H1 (cell line): ENCODE results near the gene ARHGAP24. TPM values are rescaled to one million over a fixed set of nuclear protein-coding genes. Genes with fewer than 3 reads are reported as not detected.

ENCODE experiments used
- CTCF ChIA-PET: fragments of 300-600 bp; sonication (Branson Sonifier 250); formaldehyde crosslinking; loops from one replicate; lab custom pipeline; 2021; ENCODE audit not compliant: partially characterized antibody; lab: Charles Lee
- POLR2A ChIA-PET: fragments of 300-600 bp; sonication (Branson Sonifier 250); formaldehyde crosslinking; loops from one replicate; lab custom pipeline; 2021; ENCODE audit warnings: inconsistent platforms; ENCODE audit not compliant: partially characterized antibody; lab: Charles Lee
- DNase-seq, 2 experiments: peaks; one replicate each; pipeline versions ENCODE4 v3.0.0 to v3.0.0-alpha.2; 2010 to 2022; ENCODE audit warnings: low spot score in 2 of 2, low read depth in 1 of 2, mixed read lengths in 1 of 2
- FAIRE-seq: peaks from 2 replicates; lab custom pipeline; 2011; peaks lifted over from hg19 to GRCh38; lab: Jason Lieb, UNC
- H2AFZ ChIP-seq: 2 replicates; pipeline ENCODE4 v1.8.1; 2012; ENCODE audit warnings: low read length, inconsistent platforms
- H2AK5ac ChIP-seq: 2 replicates; pipeline ENCODE4 v1.6.1; 2013; ENCODE audit warnings: low read depth, low read length
- H2BK120ac ChIP-seq: replicated peaks from 2 replicates; pipeline ENCODE3; 2013; ENCODE audit warnings: low read depth, low read length, inconsistent platforms
- H2BK12ac ChIP-seq: 2 replicates; pipeline ENCODE4 v1.6.1; 2013; ENCODE audit warnings: low read depth, low read length
- H2BK15ac ChIP-seq: 2 replicates; pipeline ENCODE4 v1.6.1; 2013; ENCODE audit warnings: low read length
- H2BK20ac ChIP-seq: 2 replicates; pipeline ENCODE4 v1.6.1; 2013; ENCODE audit warnings: low read length
- H2BK5ac ChIP-seq: 2 replicates; pipeline ENCODE4 v1.6.1; 2013; ENCODE audit warnings: low read depth, low read length
- H3K14ac ChIP-seq: 2 replicates; pipeline ENCODE4 v1.6.1; 2013; ENCODE audit warnings: inconsistent platforms; ENCODE audit not compliant: insufficient read length
- H3K18ac ChIP-seq: 2 replicates; pipeline ENCODE4 v1.6.1; 2013; ENCODE audit warnings: low read length; ENCODE audit errors: extremely low read depth
- H3K23ac ChIP-seq: 2 replicates; pipeline ENCODE4 v1.6.1; 2013; ENCODE audit warnings: inconsistent platforms; ENCODE audit not compliant: insufficient read length
- H3K23me2 ChIP-seq: 2 replicates; pipeline ENCODE4 v1.6.1; 2013; ENCODE audit warnings: low read depth, low read length
- H3K27ac ChIP-seq: 2 replicates; pipeline ENCODE4 v1.6.1; 2011; ENCODE audit warnings: low read depth, low read length, inconsistent platforms
- H3K27me3 ChIP-seq, 4 experiments: replicated peaks in 1 of 4; 1 replicate in 1 of 4; 2 replicates in 3 of 4; pipeline versions ENCODE4 v1.6.1 to v1.8.1; 2011 to 2013; ENCODE audit warnings: low read length in 3 of 4, mild to moderate bottlenecking in 3 of 4, inconsistent platforms in 2 of 4, mixed read lengths in 2 of 4, moderate library complexity in 1 of 4; ENCODE audit not compliant: control insufficient read depth in 3 of 4, insufficient read depth in 3 of 4; ENCODE audit errors: extremely low read depth in 1 of 4
- H3K36me3 ChIP-seq, 4 experiments: 2 replicates each; pipeline versions ENCODE4 v1.6.1 to v1.8.1; 2011 to 2013; ENCODE audit warnings: mild to moderate bottlenecking in 4 of 4, low read length in 3 of 4, moderate library complexity in 2 of 4, control low read depth in 1 of 4, inconsistent platforms in 1 of 4; ENCODE audit not compliant: insufficient read depth in 4 of 4, control insufficient read depth in 2 of 4
- H3K4ac ChIP-seq: replicated peaks from 2 replicates; pipeline ENCODE3; 2013; ENCODE audit warnings: low read length, low read depth, mixed read lengths, inconsistent platforms; ENCODE audit not compliant: insufficient read length
- H3K4me1 ChIP-seq, 4 experiments: replicated peaks in 1 of 4; 1 replicate in 1 of 4; 2 replicates in 3 of 4; pipeline versions ENCODE4 v1.6.1 to v1.8.1; 2011 to 2013; ENCODE audit warnings: low read length in 3 of 4, inconsistent platforms in 2 of 4, mixed read lengths in 1 of 4; ENCODE audit not compliant: insufficient read depth in 4 of 4, control insufficient read depth in 3 of 4
- H3K4me2 ChIP-seq, 2 experiments: 2 replicates each; pipeline versions ENCODE4 v1.6.1 to v1.8.1; 2011 to 2013; ENCODE audit warnings: low read depth in 2 of 2, low read length in 2 of 2, control low read depth in 1 of 2, inconsistent platforms in 1 of 2, mild to moderate bottlenecking in 1 of 2; ENCODE audit not compliant: insufficient read depth in 1 of 2
- H3K4me3 ChIP-seq, 4 experiments: fragments of 200-600, 300-600 bp in 1 of 4; sonication (generic), shearing (Covaris generic), sonication (Bioruptor Twin) in 1 of 4; 2 replicates each; pipeline versions ENCODE4 v1.5.1 to v1.8.1; 2011 to 2016; ENCODE audit warnings: low read length in 4 of 4, low read depth in 3 of 4, control low read depth in 2 of 4, inconsistent platforms in 2 of 4, mild to moderate bottlenecking in 2 of 4, mixed read lengths in 1 of 4, moderate library complexity in 1 of 4; ENCODE audit not compliant: insufficient read depth in 2 of 4; ENCODE audit errors: extremely low read depth in 1 of 4
- H3K56ac ChIP-seq: replicated peaks from 2 replicates; pipeline ENCODE3; 2013; ENCODE audit warnings: low read depth, mild to moderate bottlenecking, mixed read lengths, low read length, inconsistent platforms; ENCODE audit not compliant: insufficient read length
- H3K79me1 ChIP-seq: 2 replicates; pipeline ENCODE4 v1.6.1; 2013; ENCODE audit warnings: low read depth, low read length, control low read depth
- H3K79me2 ChIP-seq, 2 experiments: 2 replicates each; pipeline versions ENCODE4 v1.6.1 to v1.8.1; 2012 to 2013; ENCODE audit warnings: low read length in 2 of 2, mild to moderate bottlenecking in 2 of 2, inconsistent platforms in 1 of 2; ENCODE audit not compliant: insufficient read depth in 2 of 2, control insufficient read depth in 1 of 2
- H3K9ac ChIP-seq, 4 experiments: replicated peaks in 1 of 4; 1 replicate in 1 of 4; 2 replicates in 3 of 4; pipeline versions ENCODE4 v1.6.1 to v1.8.1; 2011 to 2013; ENCODE audit warnings: low read depth in 3 of 4, low read length in 3 of 4, control low read depth in 2 of 4, mild to moderate bottlenecking in 2 of 4, moderate library complexity in 2 of 4, inconsistent platforms in 1 of 4; ENCODE audit errors: extremely low read depth in 1 of 4
- H3K9me3 ChIP-seq, 2 experiments: 2 replicates each; pipeline versions ENCODE4 v1.6.1 to v1.8.1; 2012 to 2013; ENCODE audit warnings: mild to moderate bottlenecking in 2 of 2, moderate library complexity in 2 of 2, control low read depth in 1 of 2, inconsistent platforms in 1 of 2, low read depth in 1 of 2, low read length in 1 of 2, mixed read lengths in 1 of 2; ENCODE audit not compliant: insufficient read depth in 2 of 2
- H4K20me1 ChIP-seq, 2 experiments: replicated peaks in 1 of 2; 2 replicates each; pipeline versions ENCODE3 to v1.8.1; 2011 to 2013; ENCODE audit warnings: inconsistent platforms in 2 of 2, low read length in 2 of 2, mild to moderate bottlenecking in 1 of 2; ENCODE audit not compliant: insufficient read depth in 2 of 2, control insufficient read depth in 1 of 2
- H4K5ac ChIP-seq: 2 replicates; pipeline ENCODE4 v1.6.1; 2013; ENCODE audit warnings: low read length, low read depth, mixed read lengths, inconsistent platforms; ENCODE audit not compliant: insufficient read length
- H4K8ac ChIP-seq: 2 replicates; pipeline ENCODE4 v1.8.0; 2013; ENCODE audit warnings: mild to moderate bottlenecking, moderate library complexity, low read length, inconsistent platforms; ENCODE audit not compliant: insufficient read depth; ENCODE audit errors: extremely low read depth
- H4K91ac ChIP-seq: replicated peaks from 2 replicates; pipeline ENCODE3; 2013; ENCODE audit warnings: low read length, mixed read lengths, inconsistent platforms; ENCODE audit not compliant: insufficient read length
- ATF2 ChIP-seq: IDR thresholded peaks from 2 replicates; pipeline ENCODE4 v1.6.1; 2012; ENCODE audit warnings: low read length, inconsistent platforms
- CHD2 ChIP-seq: IDR thresholded peaks from 2 replicates; pipeline ENCODE4 v1.6.1; 2012; ENCODE audit warnings: low read length, improper control_type of control experiment
- GTF2F1 ChIP-seq: IDR thresholded peaks from 2 replicates; pipeline ENCODE4 v1.6.1; 2012; ENCODE audit warnings: low read depth, low read length, improper control_type of control experiment, borderline replicate concordance
- HDAC6 ChIP-seq: IDR thresholded peaks from one replicate; pipeline ENCODE4 v1.7.1; 2012; ENCODE audit warnings: low read depth, mild to moderate bottlenecking, inconsistent platforms, low read length, moderate library complexity
- JUN ChIP-seq: IDR thresholded peaks from 2 replicates; pipeline ENCODE4 v1.6.1; 2011; ENCODE audit warnings: low read depth, mild to moderate bottlenecking, improper control_type of control experiment, low read length
- KDM1A ChIP-seq: fragments of 200-600, 300-600 bp; sonication (generic); IDR thresholded peaks from 2 replicates; pipeline ENCODE4 v1.7.1; 2016; ENCODE audit warnings: mild to moderate bottlenecking, low read length, borderline replicate concordance
- POU5F1 ChIP-seq: IDR thresholded peaks from 2 replicates; pipeline ENCODE4 v1.6.1; 2011; ENCODE audit warnings: low read depth, mild to moderate bottlenecking, low read length, moderate library complexity
- SP1 ChIP-seq: IDR thresholded peaks from 2 replicates; pipeline ENCODE4 v1.6.1; 2011; ENCODE audit warnings: low read depth, low read length
- SUZ12 ChIP-seq: fragments of 200-600 bp; sonication (generic); IDR thresholded peaks from 2 replicates; pipeline ENCODE4 v1.6.1; 2012; ENCODE audit warnings: mild to moderate bottlenecking, inconsistent platforms, low read length, moderate library complexity, mixed read lengths
- TEAD4 ChIP-seq: IDR thresholded peaks from 2 replicates; pipeline ENCODE4 v1.6.1; 2012; ENCODE audit warnings: low read depth, low read length, inconsistent platforms, mixed read lengths
- YY1 ChIP-seq: IDR thresholded peaks from 2 replicates; pipeline ENCODE4 v1.6.1; 2011; ENCODE audit warnings: low read depth, mild to moderate bottlenecking, low read length
- whole genome bisulfite sequencing, 2 experiments: shearing (Covaris generic) in 1 of 2; methylation state at CpG; one replicate each; pipeline versions ENCODE4 v1.1.6 to v1.1.7; 2013 to 2015; ENCODE audit warnings: low lambda C conversion rate in 2 of 2, mixed read lengths in 2 of 2, inconsistent platforms in 1 of 2, low coverage in 1 of 2, missing lambda C conversion rate in 1 of 2; ENCODE audit not compliant: insufficient replicate concordance in 2 of 2, insufficient coverage in 1 of 2, insufficient read length in 1 of 2; ENCODE audit errors: extremely low coverage in 1 of 2, missing lambda C conversion rate in 1 of 2; 5-methylcytosine and 5-hydroxymethylcytosine counted together
- polyA plus RNA-seq, 7 experiments: library from polyadenylated mRNA; depleted of rRNA in 3 of 7; stranded (reverse) in 5 of 7; unstranded in 2 of 7; fragments of >200 nt in 5 of 7; fragments of 200-250 nt in 2 of 7; gene quantifications; 1 replicate in 5 of 7; 2 replicates in 1 of 7; 4 replicates in 1 of 7; pipeline versions ENCODE4 v1.2.1 to v1.2.3, GENCODE V29; 2011 to 2013; ENCODE audit warnings: missing spikeins in 2 of 7, mixed read lengths in 2 of 7
- total RNA-seq: library from RNA; stranded (reverse); fragmentation: NEBNext Ultra II Directional; extraction: Animal tissue kit (Norgen Biotek cat#: 25700); gene quantifications from 2 replicates; pipeline ENCODE4 v1.2.1, GENCODE V29; 2021

Gene ARHGAP24
- total and polyA plus RNA-seq, 2 of the 8 experiments (the other 6 are each of a cell fraction or from before 2014, with no cell fraction given), result 0.08 to 0.50 TPM

- Histone ChIP-seq H2BK5ac (no peak overlapping the region), H3K23me2 (no peaks in the 10 kb centered on the region; the same call in 1 of the 2 replicates), H4K8ac (no peak overlapping the region), H3K9me3 (no peaks in the 10 kb centered on the region), H4K91ac (no peak overlapping the region), H3K79me2 (no peaks in the 10 kb centered on the region), H4K5ac (no peak overlapping the region), H3K14ac (no peak overlapping the region), H3K9ac (no peak overlapping the region), H3K4me2 (no peak overlapping the region), H3K79me1 (no peaks in the 10 kb centered on the region), H3K4me1 (peaks cover 0 to 6% (median 0%) of the 10 kb centered on the region in 4 experiments; a peak in 1 of 7 replicates), H3K27me3 (no peaks in the 10 kb centered on the region), H4K20me1 (no peaks in the 10 kb centered on the region), H3K36me3 (no peaks in the 10 kb centered on the region), H3K56ac (no peak overlapping the region), H3K27ac (no peak overlapping the region), H2BK20ac (no peak overlapping the region), H2AK5ac (no peak overlapping the region), H2BK120ac (no peak overlapping the region), H3K4ac (no peak overlapping the region), H3K23ac (no peak overlapping the region), H2AFZ (no peak overlapping the region), H3K18ac (no peak overlapping the region), H2BK12ac (no peak overlapping the region), H2BK15ac (no peak overlapping the region), H3K4me3 (no peak overlapping the region)
- FAIRE-seq (no peak), DNase-seq (no peak)
- WGBS, 2 experiments, result 88% methylated on average over 1 of the region's 1 CpG; no CpG with 5 or more reads in 1 of the 2 experiments
- POLR2A ChIA-PET, result no interaction called here
- no peak for TF ChIP-seq SUZ12
- no peak for TF ChIP-seq CHD2
- TF ChIP-seq TEAD4, result no peak
- TF ChIP-seq HDAC6, result no peak
- no peak for TF ChIP-seq YY1
- TF ChIP-seq KDM1A, result no peak
- TF ChIP-seq SP1, result no peak
- no peak for TF ChIP-seq ATF2
- TF ChIP-seq JUN, result no peak
- no peak for TF ChIP-seq POU5F1
- no peak for TF ChIP-seq GTF2F1
- CTCF ChIA-PET, result no interaction called here
Measured at GRCh38 chr4:85492336-85492735, 17.4 kb downstream of the ARHGAP24 start.
